Chondrocyte (in vitro differentiated cells): Measurements from ENCODE around the gene PPIL4. TPM values are rescaled to one million over a fixed set of nuclear protein-coding genes. Genes with fewer than 3 reads are reported as not detected.
"Not testable (repeated sequence)": the region's sequence is repeated elsewhere in the genome, so short reads cannot be mapped to it uniquely, and the experiment has no call there.

Experiments used
- DNase-seq: peaks from one replicate; pipeline ENCODE4 v3.0.0; 2021; ENCODE audit warnings: mixed read lengths, low spot score
- H3K27ac Mint-ChIP-seq: one replicate; pipeline ENCODE4 v1.8.0; 2021; ENCODE audit warnings: mild to moderate bottlenecking, moderate library complexity, mixed read lengths; ENCODE audit not compliant: unreplicated experiment
- H3K27me3 Mint-ChIP-seq: 2 replicates; pipeline ENCODE4 v1.8.0; 2021; ENCODE audit warnings: low read depth, mixed read lengths
- H3K36me3 Mint-ChIP-seq: 2 replicates; pipeline ENCODE4 v1.8.0; 2021; ENCODE audit warnings: low read depth, mixed read lengths
- H3K4me1 Mint-ChIP-seq: 2 replicates; pipeline ENCODE4 v1.8.0; 2021; ENCODE audit warnings: low read depth, mild to moderate bottlenecking, mixed read lengths
- H3K4me3 Mint-ChIP-seq: one replicate; pipeline ENCODE4 v1.8.0; 2021; ENCODE audit warnings: mild to moderate bottlenecking, moderate library complexity, mixed read lengths; ENCODE audit not compliant: unreplicated experiment
- H3K9me3 Mint-ChIP-seq: 2 replicates; pipeline ENCODE4 v1.8.0; 2021; ENCODE audit warnings: low read depth, mixed read lengths
- total RNA-seq: library from RNA; stranded (reverse); gene quantifications from 3 replicates; pipeline ENCODE4 v1.2.1, GENCODE V29; 2021
- TF ChIP-seq, protein P1 (sequence below): fragments of 200-600 bp; sonication (generic); IDR thresholded peaks from 2 replicates; pipeline ENCODE4 v1.5.0; 2021; ENCODE audit warnings: antibody characterized with exemption, mild to moderate bottlenecking, moderate library complexity

Gene PPIL4
- total RNA-seq, 1 donor from 2014 or later = 30.0 TPM

DNA sequence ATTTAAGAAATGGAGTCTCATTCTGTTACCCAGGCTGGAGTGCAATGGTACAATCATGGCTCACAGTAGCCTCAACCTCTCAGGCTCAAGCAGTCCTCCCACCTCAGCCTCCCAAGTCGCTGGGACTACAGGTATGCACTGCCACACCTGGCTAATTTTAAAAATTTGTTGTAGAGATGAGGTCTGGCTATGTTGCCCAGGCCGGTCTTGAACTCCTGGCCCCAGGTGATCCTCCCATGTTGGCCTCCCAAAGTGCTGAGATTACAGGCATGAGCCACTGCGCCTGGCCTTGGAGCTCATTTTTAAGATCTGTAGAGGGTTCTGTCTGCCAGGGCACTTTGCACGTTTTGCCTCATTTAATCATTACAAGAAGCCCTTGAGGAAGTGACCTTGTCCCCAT is 78.6 kb downstream of the PPIL4 start:
- peaks cover 4% of the 10 kb centered on the region for H3K27me3 Mint-ChIP-seq
- no peak for DNase-seq
- no peaks in the 10 kb centered on the region for H3K9me3 Mint-ChIP-seq
- TF ChIP-seq, protein P1, sequence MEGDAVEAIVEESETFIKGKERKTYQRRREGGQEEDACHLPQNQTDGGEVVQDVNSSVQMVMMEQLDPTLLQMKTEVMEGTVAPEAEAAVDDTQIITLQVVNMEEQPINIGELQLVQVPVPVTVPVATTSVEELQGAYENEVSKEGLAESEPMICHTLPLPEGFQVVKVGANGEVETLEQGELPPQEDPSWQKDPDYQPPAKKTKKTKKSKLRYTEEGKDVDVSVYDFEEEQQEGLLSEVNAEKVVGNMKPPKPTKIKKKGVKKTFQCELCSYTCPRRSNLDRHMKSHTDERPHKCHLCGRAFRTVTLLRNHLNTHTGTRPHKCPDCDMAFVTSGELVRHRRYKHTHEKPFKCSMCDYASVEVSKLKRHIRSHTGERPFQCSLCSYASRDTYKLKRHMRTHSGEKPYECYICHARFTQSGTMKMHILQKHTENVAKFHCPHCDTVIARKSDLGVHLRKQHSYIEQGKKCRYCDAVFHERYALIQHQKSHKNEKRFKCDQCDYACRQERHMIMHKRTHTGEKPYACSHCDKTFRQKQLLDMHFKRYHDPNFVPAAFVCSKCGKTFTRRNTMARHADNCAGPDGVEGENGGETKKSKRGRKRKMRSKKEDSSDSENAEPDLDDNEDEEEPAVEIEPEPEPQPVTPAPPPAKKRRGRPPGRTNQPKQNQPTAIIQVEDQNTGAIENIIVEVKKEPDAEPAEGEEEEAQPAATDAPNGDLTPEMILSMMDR = no peak
- no peak overlapping the region for H3K27ac Mint-ChIP-seq
- H3K4me1 Mint-ChIP-seq = peaks cover 12% of the 10 kb centered on the region
- no peak overlapping the region for H3K4me3 Mint-ChIP-seq
- no peaks in the 10 kb centered on the region for H3K36me3 Mint-ChIP-seq

- H3K36me3 Mint-ChIP-seq = no peaks in the 10 kb centered on the region
- H3K4me3 Mint-ChIP-seq = no peak overlapping the region
- peaks cover 5% of the 10 kb centered on the region for H3K27me3 Mint-ChIP-seq
- no peak overlapping the region for H3K27ac Mint-ChIP-seq
- DNase-seq = no peak
- TF ChIP-seq, protein P1 = no peak
- H3K4me1 Mint-ChIP-seq = peaks cover 12% of the 10 kb centered on the region
- no peaks in the 10 kb centered on the region for H3K9me3 Mint-ChIP-seq
Observed at GRCh38 chr6:149464411-149464810, 81.4 kb downstream of the PPIL4 start.

DNA sequence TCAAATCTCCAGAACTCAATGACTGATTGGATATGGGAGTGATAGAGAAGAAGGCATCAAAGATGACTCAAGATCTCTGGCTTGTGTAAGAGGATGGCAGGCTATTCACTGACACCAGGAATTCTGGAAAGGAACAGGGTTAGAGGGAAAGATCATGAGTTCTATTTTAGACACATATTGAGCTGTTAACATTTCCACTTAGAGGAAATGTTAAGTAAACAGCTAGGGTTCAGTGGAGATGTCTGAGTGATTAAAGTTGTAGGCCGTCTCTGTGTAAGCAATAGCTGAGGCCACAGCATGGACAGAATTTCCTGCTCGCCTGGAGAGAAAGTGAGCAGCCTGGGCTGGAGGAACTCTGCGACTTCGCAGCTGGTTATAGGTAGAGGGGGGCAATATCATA is 82.1 kb downstream of the PPIL4 start:
- Mint-ChIP-seq H3K4me1 (peaks cover 12% of the 10 kb centered on the region), H3K4me3 (no peak overlapping the region), H3K9me3 (no peaks in the 10 kb centered on the region), H3K36me3 (no peaks in the 10 kb centered on the region), H3K27me3 (peaks cover 9% of the 10 kb centered on the region), H3K27ac (peak overlapping the region; percentile 43)
- TF ChIP-seq, protein P1 = no peak
- no peak for DNase-seq

GRCh38 chr6:149462712-149463111 is 83.1 kb downstream of the PPIL4 start:
- H3K27ac Mint-ChIP-seq, H3K36me3 Mint-ChIP-seq: not testable (repeated sequence)

DNA sequence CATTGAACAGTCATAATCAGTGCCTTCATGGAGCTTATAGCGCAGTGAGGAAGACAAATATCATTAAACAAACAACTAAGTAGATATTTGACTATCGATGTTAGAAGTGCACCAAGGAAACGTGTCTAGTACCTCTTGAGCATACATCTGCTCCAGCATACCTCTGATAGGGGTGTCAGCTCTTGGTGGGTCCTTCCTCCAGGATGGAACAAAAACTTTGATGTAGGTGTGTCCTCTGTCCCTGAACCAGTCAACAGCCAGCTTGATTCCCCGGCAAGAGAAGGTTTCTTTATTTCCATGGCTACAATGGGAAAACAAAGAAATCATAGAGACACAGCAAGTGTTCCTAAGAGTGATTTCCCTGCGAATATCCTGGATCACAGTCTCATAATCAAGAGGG is 84.2 kb downstream of the PPIL4 start:
- Mint-ChIP-seq H3K36me3 (no peaks in the 10 kb centered on the region), H3K27ac (no peak overlapping the region), H3K4me1 (peaks cover 12% of the 10 kb centered on the region), H3K9me3 (no peaks in the 10 kb centered on the region), H3K27me3 (peaks cover 6% of the 10 kb centered on the region), H3K4me3 (no peak overlapping the region)
- TF ChIP-seq, protein P1 = no peak
- DNase-seq = no peak

More at GRCh38 chr6:149462712-149463111, 83.1 kb downstream of the PPIL4 start:
- DNase-seq, H3K9me3 Mint-ChIP-seq, H3K27me3 Mint-ChIP-seq, H3K4me3 Mint-ChIP-seq: not testable (repeated sequence)
- H3K4me1 Mint-ChIP-seq = peaks cover 12% of the 10 kb centered on the region

- H3K36me3 Mint-ChIP-seq, H3K27ac Mint-ChIP-seq, H3K27me3 Mint-ChIP-seq, DNase-seq, H3K4me3 Mint-ChIP-seq, H3K9me3 Mint-ChIP-seq: not testable (repeated sequence)
- H3K4me1 Mint-ChIP-seq = peaks cover 12% of the 10 kb centered on the region
Observed at GRCh38 chr6:149460249-149460648, 85.6 kb downstream of the PPIL4 start.
